Stomach (tissue), 9 donors: Measurements from ENCODE around the gene NANP. TPM values are rescaled to one million over a fixed set of nuclear protein-coding genes. Genes with fewer than 3 reads are reported as not detected.
"Not testable (repeated sequence)": the region's sequence is repeated elsewhere in the genome, so short reads cannot be mapped to it uniquely, and the experiment has no call there.

Source experiments
- DNase-seq, 2 donors: peaks; one replicate each; pipeline versions ENCODE4 v3.0.0 to v3.0.0-alpha.2; 2013 to 2019
- H3K27ac ChIP-seq, 5 donors: fragments of 200-600 bp in 4 of 5; sonication (generic) in 4 of 5; one replicate each; pipeline ENCODE4 v1.5.1; 2013 to 2019; ENCODE audit warnings: mild to moderate bottlenecking in 1 of 5, moderate library complexity in 1 of 5
- H3K27me3 ChIP-seq, 3 donors: fragments of 200-600 bp; sonication (generic); one replicate each; pipeline ENCODE4 v1.5.1; 2017 to 2019; ENCODE audit warnings: mixed run types in 1 of 3
- H3K36me3 ChIP-seq, 4 donors: fragments of 200-600 bp; sonication (generic); 1 replicate in 3 of 4; 2 replicates in 1 of 4; pipeline ENCODE4 v1.5.1; 2016 to 2019
- H3K4me1 ChIP-seq, 4 donors: fragments of 200-600 bp; sonication (generic); one replicate each; pipeline ENCODE4 v1.5.1; 2016 to 2019
- H3K4me3 ChIP-seq, 4 donors: fragments of 200-600 bp; sonication (generic) in 3 of 4; one replicate each; pipeline ENCODE4 v1.5.1; 2016 to 2019; ENCODE audit warnings: mild to moderate bottlenecking in 1 of 4
- H3K9me3 ChIP-seq, 4 donors: fragments of 200-600 bp; sonication (generic); one replicate each; pipeline ENCODE4 v1.5.1; 2016 to 2019
- EP300 ChIP-seq: sonication (generic); formaldehyde crosslinking; IDR thresholded peaks from one replicate; pipeline ENCODE4 v1.6.1; 2017; ENCODE audit warnings: antibody characterized with exemption
- POLR2A ChIP-seq, 4 donors: fragments of 450-650 bp; IDR thresholded peaks; one replicate each; pipeline ENCODE4 v1.6.1; 2016; ENCODE audit warnings: antibody characterized with exemption in 4 of 4, control low read depth in 2 of 4, mild to moderate bottlenecking in 1 of 4, moderate library complexity in 1 of 4
- POLR2AphosphoS5 ChIP-seq, 3 donors: sonication (generic); formaldehyde crosslinking; IDR thresholded peaks; one replicate each; pipeline ENCODE4 v1.6.1; 2016; ENCODE audit warnings: antibody characterized with exemption in 3 of 3
- WGBS, 5 donors: extraction: QIAGEN DNeasy Blood & Tissue Kit in 3 of 5; methylation state at CpG; one replicate each; pipeline versions ENCODE4 v1.1.5 to v1.1.7; 2013 to 2018; 5-methylcytosine and 5-hydroxymethylcytosine counted together
- intact Hi-C: fragments of 100-400 bp; cut with DNase I; formaldehyde crosslinking; loops from one replicate; pipeline ENCODE4 v1.15.1; 2023; ENCODE audit warnings: low total_unique reads
- polyA plus RNA-seq, 3 donors: library from polyadenylated mRNA; stranded (reverse); fragments of 200-250 nt; gene quantifications; one replicate each; pipeline ENCODE4 v1.2.3, GENCODE V29; 2013
- total RNA-seq, 5 donors: library from RNA; depleted of rRNA; stranded (reverse); fragments of >200 nt; gene quantifications; one replicate each; pipeline versions ENCODE4 v1.1.0 to v1.2.3, GENCODE V29; 2014 to 2016
- TF ChIP-seq, protein P1 (sequence below), 7 experiments: fragments of 450-650 bp in 4 of 7; fragments of 200-600 bp in 3 of 7; sonication (generic) in 3 of 7; IDR thresholded peaks; one replicate each; pipeline ENCODE4 v1.5.1; 2016 to 2019; ENCODE audit warnings: antibody characterized with exemption in 7 of 7, control low read depth in 2 of 7, mild to moderate bottlenecking in 1 of 7
- donor health status: healthy with polysubstance abuse.
- donor health status: Bipolar disorder and iron deficiency.
- donor health status: healthy.

NANP gene
- total and polyA plus RNA-seq, 8 donors: under 0.01 to 5.7 (median 1.8) TPM

DNA sequence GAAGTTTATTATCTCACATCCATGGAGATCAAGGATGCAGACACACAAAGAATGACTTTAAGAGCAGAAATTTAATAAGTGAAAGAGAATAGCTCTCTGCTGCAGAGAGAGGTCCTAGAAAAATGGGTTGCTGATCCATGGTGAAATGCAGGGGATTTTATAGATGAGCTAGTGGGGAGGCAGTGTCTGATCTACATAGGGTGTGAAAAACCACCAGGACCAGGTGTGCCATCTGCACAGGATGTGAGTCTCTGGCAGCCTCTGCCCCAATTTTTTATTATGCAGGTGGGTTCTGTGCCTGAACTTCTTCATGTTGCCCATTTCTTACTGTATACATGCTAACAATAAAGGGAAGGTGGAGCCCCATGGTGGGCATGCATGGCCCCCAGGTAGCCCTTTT is 19.9 kb upstream of the NANP start:
- intact Hi-C loops: no loop called here
- peaks cover 0 to 38% (median 30%) of the 10 kb centered on the region in 4 donors for H3K36me3 ChIP-seq
- no peaks in the 10 kb centered on the region for H3K27me3 ChIP-seq
- H3K27ac ChIP-seq: no peak overlapping the region
- H3K4me3 ChIP-seq: no peak overlapping the region
- no peak for DNase-seq
- peaks cover 0 to 3% (median 0%) of the 10 kb centered on the region in 4 donors for H3K9me3 ChIP-seq
- TF ChIP-seq EP300: no peak
- no peak for TF ChIP-seq POLR2AphosphoS5 (IDR thresholded peaks at IDR 0.05)
- TF ChIP-seq POLR2A (IDR thresholded peaks at IDR 0.05): no peak
- TF ChIP-seq, protein P1, sequence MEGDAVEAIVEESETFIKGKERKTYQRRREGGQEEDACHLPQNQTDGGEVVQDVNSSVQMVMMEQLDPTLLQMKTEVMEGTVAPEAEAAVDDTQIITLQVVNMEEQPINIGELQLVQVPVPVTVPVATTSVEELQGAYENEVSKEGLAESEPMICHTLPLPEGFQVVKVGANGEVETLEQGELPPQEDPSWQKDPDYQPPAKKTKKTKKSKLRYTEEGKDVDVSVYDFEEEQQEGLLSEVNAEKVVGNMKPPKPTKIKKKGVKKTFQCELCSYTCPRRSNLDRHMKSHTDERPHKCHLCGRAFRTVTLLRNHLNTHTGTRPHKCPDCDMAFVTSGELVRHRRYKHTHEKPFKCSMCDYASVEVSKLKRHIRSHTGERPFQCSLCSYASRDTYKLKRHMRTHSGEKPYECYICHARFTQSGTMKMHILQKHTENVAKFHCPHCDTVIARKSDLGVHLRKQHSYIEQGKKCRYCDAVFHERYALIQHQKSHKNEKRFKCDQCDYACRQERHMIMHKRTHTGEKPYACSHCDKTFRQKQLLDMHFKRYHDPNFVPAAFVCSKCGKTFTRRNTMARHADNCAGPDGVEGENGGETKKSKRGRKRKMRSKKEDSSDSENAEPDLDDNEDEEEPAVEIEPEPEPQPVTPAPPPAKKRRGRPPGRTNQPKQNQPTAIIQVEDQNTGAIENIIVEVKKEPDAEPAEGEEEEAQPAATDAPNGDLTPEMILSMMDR (IDR thresholded peaks at IDR 0.05): no peak
- H3K4me1 ChIP-seq: no peaks in the 10 kb centered on the region

DNA sequence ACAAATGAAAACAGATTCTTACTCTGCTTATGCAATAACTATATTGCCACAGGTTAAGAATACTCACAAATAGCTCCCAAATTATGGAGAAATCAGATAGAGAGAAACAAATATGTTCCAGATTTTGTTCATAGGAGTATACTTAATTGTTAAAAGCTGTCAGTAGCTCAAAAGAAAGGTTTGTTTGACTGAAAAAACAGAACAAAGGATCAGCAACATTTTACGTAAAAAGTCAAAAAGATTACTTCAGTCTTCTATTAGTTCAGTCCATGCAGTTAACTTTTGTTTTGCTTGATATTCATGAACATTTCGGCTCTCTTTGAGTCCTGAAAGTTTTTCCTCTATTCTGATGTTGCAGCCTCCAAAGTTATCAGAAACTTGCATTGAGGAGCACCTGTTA is 13.4 kb upstream of the NANP start:
- no peak for DNase-seq
- intact Hi-C loops: no loop called here
- TF ChIP-seq EP300: no peak
- no peak for TF ChIP-seq POLR2A (IDR thresholded peaks at IDR 0.05)
- TF ChIP-seq, protein P1 (IDR thresholded peaks at IDR 0.05): no peak
- no peak for TF ChIP-seq POLR2AphosphoS5 (IDR thresholded peaks at IDR 0.05)
- no peak overlapping the region for H3K27ac ChIP-seq
- peaks cover 0 to 7% (median 3%) of the 10 kb centered on the region in 4 donors for H3K9me3 ChIP-seq
- no peaks in the 10 kb centered on the region for H3K27me3 ChIP-seq
- 94 to 99% (median 96%) methylated on average over 2 of the region's 2 CpGs for WGBS, 5 donors
- no peaks in the 10 kb centered on the region for H3K4me1 ChIP-seq
- peaks cover 0 to 30% (median 26%) of the 10 kb centered on the region in 4 donors for H3K36me3 ChIP-seq
- H3K4me3 ChIP-seq: no peak overlapping the region

DNA sequence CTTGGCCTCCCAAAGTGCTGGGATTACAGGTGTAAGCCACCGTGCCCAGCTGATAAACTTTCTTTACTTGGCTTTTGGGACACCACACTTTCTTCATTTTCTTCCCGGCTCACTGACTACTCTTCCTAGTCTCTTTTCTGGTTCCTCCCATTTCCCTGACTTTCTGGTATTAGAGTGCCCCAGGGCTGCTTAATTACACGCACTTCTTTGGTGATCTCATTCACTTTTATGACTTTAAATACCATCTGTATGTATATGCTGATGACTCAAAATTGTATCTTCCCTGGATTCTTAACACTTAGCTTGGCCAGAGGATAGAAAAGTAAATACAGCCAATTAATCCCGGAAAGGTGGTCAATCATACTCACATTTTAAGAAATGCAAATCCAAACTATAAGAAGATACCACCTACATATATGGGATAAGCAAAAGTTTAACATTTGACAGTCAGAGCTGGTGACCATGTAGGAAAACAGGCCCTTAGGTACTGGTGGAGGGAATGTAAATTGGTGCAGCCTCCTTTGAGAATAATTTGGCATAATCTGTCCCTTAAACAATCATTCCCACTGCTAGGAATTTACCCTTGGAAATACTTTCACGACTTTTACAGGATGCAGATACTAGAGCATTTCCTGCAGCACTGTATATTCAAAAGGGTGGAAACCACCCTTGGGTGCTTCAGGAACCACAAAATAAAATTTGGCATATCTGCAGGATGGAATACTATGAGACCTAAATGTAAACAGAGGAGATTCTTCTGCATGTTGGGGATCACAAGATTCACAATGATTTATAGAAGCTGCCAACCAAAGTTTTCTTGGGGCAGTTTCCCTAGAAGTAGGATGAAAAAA is 9.4 kb upstream of the NANP start:
- no peak for DNase-seq
- Histone ChIP-seq H3K27ac (no peak overlapping the region), H3K4me1 (no peaks in the 10 kb centered on the region), H3K36me3 (peaks cover 0 to 28% (median 25%) of the 10 kb centered on the region in 4 donors), H3K27me3 (no peaks in the 10 kb centered on the region), H3K9me3 (peaks cover 0 to 7% (median 3%) of the 10 kb centered on the region in 4 donors), H3K4me3 (no peak overlapping the region)
- WGBS, 5 donors: 74 to 88% (median 85%) methylated on average over 5 of the region's 5 CpGs
- intact Hi-C loops: no loop called here
- TF ChIP-seq POLR2AphosphoS5 (IDR thresholded peaks at IDR 0.05): no peak
- no peak for TF ChIP-seq POLR2A (IDR thresholded peaks at IDR 0.05)
- TF ChIP-seq, protein P1 (IDR thresholded peaks at IDR 0.05): no peak
- no peak for TF ChIP-seq EP300

DNA sequence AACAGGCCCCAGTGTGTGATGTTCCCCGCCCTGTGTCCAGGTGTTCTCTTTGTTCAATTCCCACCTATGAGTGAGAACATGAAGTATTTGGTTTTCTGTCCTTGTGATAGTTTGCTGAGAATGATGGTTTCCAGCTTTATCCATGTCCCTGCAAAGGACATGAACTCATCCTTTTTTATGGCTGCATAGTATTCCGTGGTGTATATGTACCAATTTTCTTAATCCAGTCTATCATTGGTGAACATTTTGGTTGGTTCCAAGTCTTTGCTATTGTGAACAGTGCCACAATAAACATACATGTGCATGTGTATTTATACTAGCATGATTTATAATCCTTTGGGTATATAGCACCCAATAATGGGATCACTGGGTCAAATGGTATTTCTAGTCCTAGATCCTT is 6.8 kb upstream of the NANP start:
- H3K4me3 ChIP-seq, intact Hi-C loops, H3K9me3 ChIP-seq, H3K27me3 ChIP-seq, H3K4me1 ChIP-seq, DNase-seq, H3K27ac ChIP-seq: not testable (repeated sequence)
- 94 to 98% (median 96%) methylated on average over 2 of the region's 2 CpGs for WGBS, 5 donors
- H3K36me3 ChIP-seq: peaks cover 0 to 18% (median 13%) of the 10 kb centered on the region in 4 donors
